GM21447 (cell line): Measurements from ENCODE around the gene NRL.

Experiments
- ATAC-seq: cut with Tn5 transposase; IDR thresholded peaks from one replicate; pipeline ENCODE4 v1.9.1; 2021; ENCODE audit not compliant: unreplicated experiment

Gene NRL

DNA sequence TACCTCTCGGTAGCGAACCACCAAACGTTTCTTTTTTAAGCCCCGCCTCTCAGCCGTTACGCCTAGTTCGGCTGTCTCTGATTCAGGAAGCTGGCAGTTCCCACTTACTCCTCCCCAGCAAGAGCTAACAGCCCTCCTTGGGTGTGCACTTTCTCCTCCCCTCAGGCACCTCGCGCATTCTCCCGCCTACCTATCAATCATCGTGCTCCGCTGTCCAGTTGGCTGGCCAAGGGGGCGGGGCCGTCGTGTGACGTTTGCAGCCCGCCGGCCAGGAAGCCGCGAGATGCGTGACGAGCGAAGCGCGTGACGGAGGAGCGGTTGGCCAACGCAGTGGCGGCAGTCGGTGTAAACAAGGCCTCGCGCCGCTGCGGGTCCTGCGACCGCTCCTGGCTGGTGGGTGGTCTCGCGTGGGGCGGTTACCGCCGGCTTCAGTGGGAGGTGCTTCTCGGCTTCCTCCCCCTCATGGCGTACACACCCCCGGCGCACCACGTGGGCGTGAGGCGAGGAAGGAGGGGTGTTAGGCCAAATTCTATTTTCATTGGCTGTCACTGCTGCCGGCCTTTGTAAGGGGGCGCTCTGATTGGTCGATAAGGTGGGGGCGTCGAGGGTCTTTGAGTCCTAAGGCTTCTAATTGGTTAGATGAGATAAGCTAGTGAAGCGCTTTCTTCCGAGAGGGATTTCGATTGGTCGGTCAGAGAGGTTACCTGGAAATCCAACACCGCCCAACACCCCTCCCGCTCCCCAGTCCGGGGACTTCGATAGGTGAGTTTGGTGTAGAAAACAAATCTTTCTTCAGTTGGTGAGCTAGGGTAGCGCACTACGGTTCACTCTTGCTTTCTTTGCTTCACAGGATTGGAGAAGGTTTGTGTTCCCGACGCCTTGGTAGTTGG lies at the start of gene NRL, which contains the start of gene DCAF11:
NRL (minus strand) TSS at position 418 of the 890 bp plus-strand sequence. CDS start 32,101 bp downstream, outside the sequence.
DCAF11 (plus strand) TSS at position 246 of the 890 bp plus-strand sequence. CDS start 818 bp downstream, outside the sequence.
- ATAC-seq: peak; percentile 81

DNA sequence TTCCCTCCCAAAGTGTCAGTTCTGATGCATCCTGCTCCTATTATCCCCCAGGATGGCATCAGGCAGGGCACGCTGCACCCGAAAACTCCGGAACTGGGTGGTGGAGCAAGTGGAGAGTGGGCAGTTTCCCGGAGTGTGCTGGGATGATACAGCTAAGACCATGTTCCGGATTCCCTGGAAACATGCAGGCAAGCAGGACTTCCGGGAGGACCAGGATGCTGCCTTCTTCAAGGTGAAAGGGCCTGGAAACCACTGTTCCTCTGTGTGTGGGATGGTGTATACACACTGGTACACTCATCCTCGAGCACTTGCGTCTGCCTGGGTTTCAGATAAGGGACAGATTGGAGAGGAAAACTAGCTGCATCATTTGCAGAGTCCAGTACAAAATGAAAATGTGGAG lies 47.3 kb upstream of the NRL start:
- ATAC-seq: no peak

DNA sequence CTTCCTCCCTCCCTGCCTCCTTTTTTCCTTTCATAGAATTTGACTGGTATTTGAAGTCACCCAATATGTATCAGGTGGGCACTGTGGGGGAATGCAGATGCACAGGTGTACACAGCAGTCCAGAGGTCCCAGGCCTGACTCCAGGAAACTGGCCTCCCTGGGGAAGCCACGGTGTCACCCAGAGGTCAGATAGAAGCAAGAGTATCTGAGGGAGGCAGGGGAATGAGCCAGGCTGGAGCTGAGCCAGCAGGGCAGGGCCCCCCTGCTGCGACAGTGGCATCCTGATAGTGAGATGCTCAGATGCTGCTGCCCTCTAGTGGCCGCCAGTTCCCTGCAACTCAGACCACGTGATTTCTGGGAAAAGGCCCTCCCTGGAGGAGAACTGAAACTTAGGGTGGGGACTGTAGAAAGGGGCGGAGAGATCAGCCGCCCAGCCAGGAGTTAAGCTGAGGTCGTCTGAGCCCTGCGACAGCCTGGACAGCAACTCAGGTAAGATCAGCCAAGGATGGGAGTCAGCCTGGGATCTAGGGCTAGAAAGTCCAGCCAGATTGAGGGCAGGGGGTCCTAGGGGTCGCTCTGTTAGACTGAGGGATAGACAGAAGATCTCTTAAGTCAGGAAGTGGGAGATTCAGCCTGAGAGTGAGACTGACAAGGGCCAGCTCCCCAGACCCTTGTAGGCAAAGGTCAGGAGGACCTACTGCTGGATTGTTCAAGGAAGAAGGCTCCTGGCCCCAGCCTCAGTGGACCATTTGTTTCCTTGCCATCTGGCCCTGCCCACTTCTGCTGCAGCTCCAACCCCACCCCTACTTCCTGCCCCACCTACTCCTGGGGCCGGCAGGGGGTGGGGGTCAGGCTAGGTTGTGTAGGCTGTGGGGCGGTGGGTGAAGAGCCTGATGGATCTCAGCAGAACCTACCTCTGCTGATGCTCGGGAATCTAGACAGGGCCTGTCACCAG lies 46.4 kb upstream of the NRL start, which contains the start of gene IRF9:
IRF9 (plus strand) TSS at position 416 of the 955 bp plus-strand sequence. CDS start 880 bp downstream, outside the sequence.
- peak; percentile 84 for ATAC-seq

DNA sequence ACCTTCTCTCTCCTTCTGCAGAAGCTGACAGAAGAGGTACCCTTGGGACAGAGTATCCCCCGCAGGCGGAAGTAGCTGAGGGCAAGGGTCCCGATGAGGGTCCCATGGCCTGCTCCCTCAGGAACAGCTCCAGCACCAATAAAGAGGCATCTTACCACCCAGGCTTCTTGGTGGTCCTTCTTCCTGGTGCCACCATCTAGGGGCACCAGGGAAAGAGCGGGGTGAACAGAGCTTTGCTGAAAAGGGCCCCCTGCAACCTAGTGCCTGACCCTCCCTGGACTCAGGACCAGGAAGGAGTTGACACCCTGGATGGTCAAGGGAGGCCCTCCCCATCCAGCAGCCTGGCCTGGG lies 45.7 kb upstream of the NRL start:
- ATAC-seq: no peak

DNA sequence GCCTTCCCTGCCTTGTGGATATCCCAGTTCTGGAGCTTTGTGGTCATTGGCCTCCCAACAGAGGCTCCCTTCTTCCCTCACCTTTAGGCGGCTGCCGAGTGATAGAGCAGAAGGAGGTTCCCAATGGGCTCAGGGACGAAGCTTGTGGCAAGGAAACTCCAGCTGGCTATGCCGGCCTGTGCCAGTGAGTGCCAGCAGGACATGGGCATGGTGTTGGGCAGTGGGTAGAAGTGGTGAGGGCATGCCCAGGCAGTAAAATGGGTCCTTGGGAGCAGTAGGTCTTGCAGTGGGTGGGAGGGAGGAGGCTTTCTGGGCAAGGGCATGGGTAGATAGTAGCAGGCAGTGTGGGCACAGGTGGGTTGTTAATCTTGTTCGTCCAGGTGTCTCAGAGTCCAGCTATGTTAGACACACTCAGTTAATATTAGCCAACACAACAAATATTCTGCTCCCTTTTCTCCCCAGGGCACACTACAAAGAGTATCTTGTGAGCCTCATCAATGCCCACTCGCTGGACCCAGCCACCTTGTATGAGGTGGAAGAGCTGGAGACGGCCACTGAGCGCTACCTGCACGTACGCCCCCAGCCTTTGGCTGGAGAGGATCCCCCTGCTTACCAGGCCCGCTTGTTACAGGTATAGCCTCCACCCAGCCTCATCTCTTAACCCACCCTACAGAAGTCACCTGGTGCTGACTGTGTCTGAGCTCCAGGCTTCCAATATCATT lies 45.2 kb upstream of the NRL start:
- ATAC-seq: no peak

DNA sequence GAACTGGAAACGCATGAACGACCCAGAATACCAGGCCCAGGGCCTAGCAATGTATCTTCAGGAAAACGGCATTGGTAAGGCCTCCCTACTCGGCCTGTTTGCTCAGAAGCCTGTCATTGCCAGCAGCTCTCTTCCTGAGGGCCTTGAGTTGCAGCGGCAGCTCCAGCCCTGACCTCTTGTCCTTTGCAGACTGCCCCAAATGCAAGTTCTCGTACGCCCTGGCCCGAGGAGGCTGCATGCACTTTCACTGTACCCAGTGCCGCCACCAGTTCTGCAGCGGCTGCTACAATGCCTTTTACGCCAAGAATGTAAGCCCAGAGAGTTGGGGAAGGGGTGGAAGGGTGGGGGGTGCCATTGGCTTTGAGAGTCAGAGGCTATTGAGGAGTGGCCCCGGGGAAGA lies 42.6 kb upstream of the NRL start:
- no peak for ATAC-seq

DNA sequence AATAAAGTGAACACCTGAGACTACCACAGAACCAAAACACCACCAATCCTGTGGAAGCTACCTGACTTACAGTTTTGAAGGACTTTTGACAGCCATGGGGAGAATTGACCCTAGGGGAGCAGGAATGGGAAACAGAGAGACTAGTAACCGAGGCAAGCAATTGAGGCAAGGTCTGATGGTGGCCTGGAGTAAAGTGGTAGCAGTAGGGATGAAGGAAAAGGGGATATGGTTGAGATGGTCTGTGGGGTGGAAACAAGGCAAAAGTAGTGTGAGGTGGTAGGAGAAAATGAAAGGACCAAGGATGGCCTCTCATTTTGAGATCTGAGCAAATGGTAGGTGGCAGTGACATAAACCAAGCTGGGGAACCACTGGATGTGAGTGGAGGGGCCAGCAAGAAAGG lies 42.1 kb upstream of the NRL start:
- no peak for ATAC-seq

DNA sequence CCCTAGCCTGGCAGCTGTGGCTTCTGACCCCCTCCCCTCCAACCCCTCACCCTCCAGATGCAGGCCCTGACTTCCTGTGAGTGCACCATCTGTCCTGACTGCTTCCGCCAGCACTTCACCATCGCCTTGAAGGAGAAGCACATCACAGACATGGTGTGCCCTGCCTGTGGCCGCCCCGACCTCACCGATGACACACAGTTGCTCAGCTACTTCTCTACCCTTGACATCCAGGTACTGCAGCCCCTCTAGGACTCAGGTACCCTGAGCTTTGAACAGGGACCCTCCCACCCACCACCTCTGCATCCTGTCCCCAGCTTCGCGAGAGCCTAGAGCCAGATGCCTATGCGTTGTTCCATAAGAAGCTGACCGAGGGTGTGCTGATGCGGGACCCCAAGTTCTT lies 40.4 kb upstream of the NRL start:
- no peak for ATAC-seq

DNA sequence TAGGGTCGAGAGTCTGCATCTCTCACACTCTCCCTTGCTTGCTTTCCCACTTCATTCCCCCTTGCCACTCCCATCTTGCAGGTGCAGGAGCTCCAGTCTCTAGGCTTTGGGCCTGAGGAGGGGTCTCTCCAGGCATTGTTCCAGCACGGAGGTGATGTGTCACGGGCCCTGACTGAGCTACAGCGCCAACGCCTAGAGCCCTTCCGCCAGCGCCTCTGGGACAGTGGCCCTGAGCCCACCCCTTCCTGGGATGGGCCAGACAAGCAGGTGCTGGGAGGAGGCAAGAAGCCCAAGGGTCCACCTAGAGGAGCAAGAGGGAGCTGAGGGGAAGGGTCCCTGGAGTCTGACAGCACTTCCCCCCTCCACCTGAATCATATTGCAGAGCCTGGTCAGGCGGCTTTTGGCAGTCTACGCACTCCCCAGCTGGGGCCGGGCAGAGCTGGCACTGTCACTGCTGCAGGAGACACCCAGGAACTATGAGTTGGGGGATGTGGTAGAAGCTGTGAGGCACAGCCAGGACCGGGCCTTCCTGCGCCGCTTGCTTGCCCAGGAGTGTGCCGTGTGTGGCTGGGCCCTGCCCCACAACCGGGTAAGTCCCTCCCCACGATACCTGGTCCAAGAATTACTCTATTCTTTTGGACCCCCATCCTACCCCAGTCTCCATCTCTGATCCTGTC lies 36.8 kb upstream of the NRL start:
- ATAC-seq: no peak

DNA sequence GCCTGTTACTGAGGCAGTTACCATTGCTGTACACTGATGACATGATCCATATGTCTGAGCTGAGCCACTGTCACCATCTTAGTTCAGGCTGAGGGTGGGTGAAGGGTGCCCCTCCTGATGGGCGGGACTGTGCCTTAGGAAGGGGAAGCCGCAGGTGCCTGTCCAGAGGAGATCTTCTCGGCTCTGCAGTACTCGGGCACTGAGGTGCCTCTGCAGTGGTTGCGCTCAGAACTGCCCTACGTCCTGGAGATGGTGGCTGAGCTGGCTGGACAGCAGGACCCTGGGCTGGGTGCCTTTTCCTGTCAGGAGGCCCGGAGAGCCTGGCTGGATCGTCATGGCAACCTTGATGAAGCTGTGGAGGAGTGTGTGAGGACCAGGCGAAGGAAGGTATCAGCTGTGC lies 36.2 kb upstream of the NRL start:
- no peak for ATAC-seq

DNA sequence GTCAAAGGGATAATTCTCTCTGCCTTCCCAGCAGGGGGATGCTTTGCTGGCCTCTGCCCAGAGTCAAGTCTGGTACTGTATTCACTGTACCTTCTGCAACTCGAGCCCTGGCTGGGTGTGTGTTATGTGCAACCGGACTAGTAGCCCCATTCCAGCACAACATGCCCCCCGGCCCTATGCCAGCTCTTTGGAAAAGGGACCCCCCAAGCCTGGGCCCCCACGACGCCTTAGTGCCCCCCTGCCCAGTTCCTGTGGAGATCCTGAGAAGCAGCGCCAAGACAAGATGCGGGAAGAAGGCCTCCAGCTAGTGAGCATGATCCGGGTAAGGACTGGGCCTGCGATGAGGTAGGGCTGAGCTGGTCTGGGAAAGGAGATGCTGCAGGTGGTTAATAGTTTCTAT lies 35.8 kb upstream of the NRL start:
- no peak for ATAC-seq

DNA sequence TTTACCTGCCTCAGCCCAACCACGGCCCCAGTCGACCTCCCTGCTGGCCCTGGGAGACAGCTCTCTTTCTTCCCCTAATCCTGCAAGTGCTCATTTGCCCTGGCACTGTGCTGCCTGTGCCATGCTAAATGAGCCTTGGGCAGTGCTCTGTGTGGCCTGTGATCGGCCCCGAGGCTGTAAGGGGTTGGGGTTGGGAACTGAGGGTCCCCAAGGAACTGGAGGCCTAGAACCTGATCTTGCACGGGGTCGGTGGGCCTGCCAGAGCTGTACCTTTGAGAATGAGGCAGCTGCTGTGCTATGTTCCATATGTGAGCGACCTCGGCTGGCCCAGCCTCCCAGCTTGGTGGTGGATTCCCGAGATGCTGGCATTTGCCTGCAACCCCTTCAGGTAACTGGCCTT lies 35.3 kb upstream of the NRL start:
- no peak for ATAC-seq

DNA sequence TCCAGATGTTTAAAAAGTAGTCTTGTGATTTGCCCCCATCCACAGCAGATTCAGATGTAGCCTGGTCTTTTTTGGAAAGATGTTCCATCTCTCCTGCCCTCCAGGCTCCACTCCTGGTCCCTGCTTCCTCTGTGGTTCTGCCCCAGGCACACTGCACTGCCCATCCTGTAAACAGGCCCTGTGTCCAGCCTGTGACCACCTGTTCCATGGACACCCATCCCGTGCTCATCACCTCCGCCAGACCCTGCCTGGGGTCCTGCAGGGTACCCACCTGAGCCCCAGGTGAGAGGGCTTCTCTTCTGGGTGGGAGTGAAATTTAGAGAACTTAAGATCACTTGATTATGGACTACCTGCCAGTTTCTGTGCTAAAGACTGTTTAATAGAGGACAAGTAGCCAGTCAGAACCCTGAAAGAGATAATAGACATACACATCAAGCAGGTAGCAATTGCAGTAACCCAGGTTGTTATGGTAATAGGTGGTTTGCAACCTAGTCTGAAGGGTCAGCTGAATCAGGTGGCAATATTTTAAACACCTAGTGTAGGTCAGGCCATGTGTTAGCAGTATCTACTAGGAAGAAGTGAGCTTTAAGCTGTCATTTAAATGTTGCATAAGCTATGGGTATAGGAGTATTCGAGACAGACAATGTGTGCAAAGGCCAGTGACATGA lies 34.7 kb upstream of the NRL start:
- no peak for ATAC-seq

DNA sequence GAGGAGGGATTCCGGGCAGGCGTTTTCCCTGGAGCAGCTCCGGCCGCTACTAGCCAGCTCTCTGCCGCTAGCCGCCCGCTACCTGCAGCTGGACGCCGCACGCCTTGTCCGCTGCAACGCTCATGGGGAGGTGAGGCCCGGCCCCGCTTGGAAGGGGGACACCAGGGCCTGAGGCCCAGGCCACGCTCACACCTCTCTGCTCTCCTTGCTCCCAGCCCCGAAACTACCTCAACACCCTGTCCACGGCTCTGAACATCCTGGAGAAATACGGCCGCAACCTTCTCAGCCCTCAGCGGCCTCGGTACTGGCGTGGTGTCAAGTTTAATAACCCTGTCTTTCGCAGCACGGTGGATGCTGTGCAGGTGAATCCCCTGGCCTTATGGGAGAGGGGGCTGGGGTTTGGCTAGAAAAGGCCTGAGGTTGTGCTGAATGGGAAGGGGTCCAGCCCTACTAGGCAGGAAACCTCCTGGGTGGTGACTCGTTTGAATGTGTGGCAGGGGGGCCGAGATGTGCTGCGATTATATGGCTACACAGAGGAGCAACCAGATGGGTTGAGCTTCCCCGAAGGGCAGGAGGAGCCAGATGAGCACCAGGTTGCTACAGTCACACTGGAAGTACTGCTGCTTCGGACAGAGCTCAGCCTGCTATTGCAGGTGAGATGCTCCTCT lies 33.1 kb upstream of the NRL start:
- no peak for ATAC-seq

DNA sequence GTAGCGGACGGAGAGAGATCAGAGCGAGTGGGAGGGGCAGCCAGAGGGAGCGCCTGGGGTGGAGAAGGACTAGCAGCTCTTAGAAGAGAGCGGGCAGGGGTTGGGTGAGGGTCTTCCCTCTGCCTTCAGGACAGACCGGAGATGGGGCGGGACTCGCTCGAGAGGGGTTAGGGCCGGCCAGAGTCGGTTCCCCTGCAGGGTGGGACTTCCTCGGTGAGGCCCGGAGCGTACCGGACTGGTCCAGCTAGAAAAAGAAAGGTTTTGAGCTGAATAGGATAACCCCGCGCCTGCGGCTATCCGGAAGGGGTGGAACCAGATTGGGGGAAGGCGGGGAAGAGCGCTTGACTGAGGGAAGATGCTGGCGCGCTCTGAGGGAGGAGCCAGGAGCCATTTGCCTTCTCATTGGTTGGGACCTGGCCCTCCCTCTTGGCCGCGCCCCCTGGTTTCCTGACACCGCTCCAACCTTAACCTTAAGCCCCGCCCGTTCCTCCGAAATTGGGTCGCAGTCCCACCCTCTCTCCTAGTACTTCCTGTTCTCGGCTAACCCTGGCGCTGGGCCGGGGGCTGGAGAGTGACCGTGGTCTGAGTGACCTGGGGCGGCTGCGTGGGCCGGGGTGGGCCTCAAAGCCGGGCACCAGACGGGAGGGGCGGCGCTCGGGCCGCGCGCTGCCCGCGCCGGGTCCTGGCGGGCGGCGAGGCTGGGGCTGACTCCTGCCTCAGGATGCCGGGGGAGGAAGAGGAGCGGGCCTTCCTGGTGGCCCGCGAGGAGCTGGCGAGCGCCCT lies 32.4 kb upstream of the NRL start, which contains the start of gene RNF31:
RNF31 (plus strand) TSS at position 521 of the 783 bp plus-strand sequence; CDS start at position 722, 201 bp downstream.
- peak; percentile 82 for ATAC-seq

DNA sequence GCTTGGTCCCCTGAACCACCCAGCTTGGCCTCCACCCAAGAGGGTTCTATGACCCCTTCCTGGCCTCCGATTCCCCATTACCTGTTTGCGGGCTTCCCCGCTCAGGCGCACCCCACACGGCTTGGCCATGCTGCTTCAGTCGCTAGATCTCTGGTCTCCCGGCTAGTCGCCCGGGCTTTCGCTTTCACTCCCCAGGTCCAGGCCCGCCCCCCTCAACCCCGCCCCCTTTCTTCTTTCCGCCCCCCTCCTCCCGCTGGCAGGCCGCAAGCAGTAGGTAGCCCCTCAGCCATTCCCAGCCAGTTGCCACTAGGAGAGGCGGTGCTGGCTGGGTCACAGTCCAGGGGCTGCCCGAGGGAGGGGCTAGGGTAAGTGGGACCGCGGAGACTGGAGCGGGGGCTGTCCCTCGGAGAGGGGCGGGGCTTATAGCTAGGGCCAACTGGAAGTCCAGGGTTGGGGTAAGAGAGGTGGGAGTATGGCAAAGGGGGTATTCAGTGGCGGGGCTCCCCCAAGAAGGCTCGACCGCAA lies 31.8 kb upstream of the NRL start, which contains the start of gene PSME2:
PSME2 (minus strand) TSS at position 158 of the 525 bp plus-strand sequence; CDS start at position 129, 29 bp downstream.
- peak; percentile 57 for ATAC-seq

DNA sequence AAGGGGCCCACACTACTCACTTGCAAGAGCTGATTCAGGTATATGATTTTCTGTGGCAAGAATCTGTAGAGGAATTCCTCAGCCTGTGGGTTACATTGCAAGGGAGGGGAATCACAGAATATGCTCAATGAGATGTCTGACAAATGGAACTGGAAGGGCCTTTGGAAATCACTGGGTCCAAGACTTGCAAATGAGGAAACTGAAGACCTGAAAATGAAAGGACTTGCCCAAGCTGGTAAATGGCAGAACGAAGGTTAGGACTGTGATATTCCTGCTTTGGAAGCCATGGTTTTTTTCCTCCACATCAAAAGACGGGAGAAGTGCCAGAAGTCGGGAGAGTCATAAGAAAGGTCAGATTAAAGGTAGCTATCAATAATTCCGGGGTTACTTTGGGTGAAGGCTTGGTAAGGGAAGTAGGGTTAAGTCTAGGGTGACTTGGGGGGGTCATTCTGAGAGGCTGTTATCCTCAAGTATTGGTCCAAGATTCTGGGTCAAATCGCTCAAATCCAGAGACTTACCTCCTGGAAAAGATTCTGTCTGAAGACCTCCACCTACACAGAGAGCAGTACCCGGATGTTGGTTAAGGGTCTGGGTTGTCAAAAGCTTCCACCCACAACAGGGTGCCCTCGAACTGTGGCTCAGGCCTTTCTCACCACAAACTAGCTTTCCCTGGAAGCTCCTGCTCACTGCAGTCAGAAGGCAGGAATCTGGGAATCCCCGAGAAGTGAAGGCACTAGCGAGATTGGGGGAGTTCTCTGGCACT lies 31.1 kb upstream of the NRL start:
- ATAC-seq: no peak
